Gastroesophageal sphincter (tissue), 3 donors: ENCODE results near the gene HCAR3.

Experiments used
- CTCF ChIP-seq, 4 experiments: fragments of 200-600 bp in 2 of 4; fragments of 450-650 bp in 2 of 4; sonication (generic) in 1 of 4; IDR thresholded peaks; one replicate each; pipeline ENCODE4 v1.5.1; 2017 to 2019; ENCODE audit warnings: antibody characterized with exemption in 4 of 4, mild to moderate bottlenecking in 2 of 4, moderate library complexity in 2 of 4
- POLR2A ChIP-seq, 2 donors: fragments of 450-650 bp; IDR thresholded peaks; one replicate each; pipeline ENCODE4 v1.6.1; 2017; ENCODE audit warnings: antibody characterized with exemption in 2 of 2, mild to moderate bottlenecking in 2 of 2, moderate library complexity in 1 of 2

DNA sequence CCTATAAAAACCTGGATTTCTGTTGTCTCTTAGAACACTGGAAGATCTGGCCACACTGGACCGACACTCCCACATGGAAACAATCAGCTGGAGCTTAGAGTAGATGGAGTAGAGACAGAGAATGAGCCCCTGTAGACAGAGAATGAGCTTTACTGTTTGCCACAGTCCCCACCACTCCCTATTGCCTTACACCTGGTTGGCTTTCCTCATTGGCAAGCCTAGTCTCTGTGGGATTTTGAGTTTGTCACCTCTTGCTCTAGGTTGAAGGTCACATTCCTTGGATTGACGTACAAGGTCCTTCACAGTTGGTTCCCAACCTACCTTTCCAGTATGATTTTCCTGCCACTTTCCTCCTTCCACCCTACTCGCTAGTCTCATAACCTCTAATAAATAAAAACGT, 16.0 kb upstream of the HCAR3 start:
- TF ChIP-seq POLR2A (IDR thresholded peaks at IDR 0.05) (no peak), CTCF (IDR thresholded peaks at IDR 0.05) (no peak)
